HepG2 (cell line): ENCODE data around the gene CD300LB. TPM values are rescaled to one million over a fixed set of nuclear protein-coding genes. Genes with fewer than 3 reads are reported as not detected.

Source experiments
- ATAC-seq: fragments of 200-7000 bp; cut with Tn5 transposase; 3 replicates; pipeline ENCODE4 v1.9.1; 2020; ENCODE audit warnings: mild to moderate bottlenecking, moderate library complexity
- BruUV-seq: library from RNA; stranded (reverse); fragments of 400-500 nt; replicated peaks from 2 replicates; lab custom pipeline; 2021; lab: Mats Ljungman, UMichigan
- CTCF ChIA-PET: fragments of 300-600 bp; formaldehyde crosslinking; extraction: SDS; loops from one replicate; lab custom pipeline; 2021; ENCODE audit warnings: low total read pairs, inconsistent platforms, low intra/inter-chr PET ratio; lab: Yijun Ruan, JAX
- POLR2A ChIA-PET: fragments of 350-600 bp; sonication (Branson Sonifier 250); formaldehyde crosslinking; loops from one replicate; lab custom pipeline; 2020; ENCODE audit warnings: antibody characterized with exemption, inconsistent platforms; lab: Yijun Ruan, JAX
- DNase-seq: peaks from one replicate; pipeline ENCODE4 v3.0.0-alpha.2; 2015; ENCODE audit warnings: low spot score
- FAIRE-seq: peaks from 3 replicates; lab custom pipeline; 2011; peaks lifted over from hg19 to GRCh38; lab: Jason Lieb, UNC
- H2AFZ ChIP-seq: one replicate; pipeline ENCODE4 v1.6.1; 2011; ENCODE audit warnings: low read length, inconsistent platforms
- H3K27ac ChIP-seq: fragments of 300-600 bp; 3 replicates; pipeline ENCODE4 v1.8.0; 2011; ENCODE audit warnings: mixed run types, mild to moderate bottlenecking, mixed read lengths, low read length, inconsistent platforms; ENCODE audit not compliant: insufficient read depth; ENCODE audit errors: extremely low read length
- H3K27me3 ChIP-seq, 2 experiments: fragments of 200-600 bp in 1 of 2; 2 replicates in 1 of 2; 3 replicates in 1 of 2; pipeline versions ENCODE4 v1.6.0 to v1.8.0; 2011; ENCODE audit warnings: low read length in 2 of 2, mild to moderate bottlenecking in 2 of 2, moderate library complexity in 2 of 2, inconsistent platforms in 1 of 2; ENCODE audit not compliant: insufficient read depth in 2 of 2, control insufficient read depth in 1 of 2
- H3K36me3 ChIP-seq, 2 experiments: fragments of 200-600 bp in 1 of 2; replicated peaks in 1 of 2; 2 replicates in 1 of 2; 3 replicates in 1 of 2; pipeline versions ENCODE4 v1.5.1 to v1.8.0; 2011; ENCODE audit warnings: low read length in 2 of 2, inconsistent platforms in 1 of 2; ENCODE audit not compliant: insufficient read depth in 2 of 2, control insufficient read depth in 1 of 2
- H3K4me1 ChIP-seq: 2 replicates; pipeline ENCODE4 v1.5.1; 2012; ENCODE audit warnings: low read length, inconsistent platforms; ENCODE audit not compliant: insufficient read depth
- H3K4me2 ChIP-seq: 2 replicates; pipeline ENCODE4 v1.6.0; 2011; ENCODE audit warnings: low read depth, low read length, inconsistent platforms
- H3K4me3 ChIP-seq, 3 experiments: fragments of 200-600 bp in 1 of 3; sonication (generic), shearing (Covaris generic) in 1 of 3; replicated peaks in 1 of 3; 2 replicates each; pipeline ENCODE4 v1.5.1; 2011 to 2016; ENCODE audit warnings: low read length in 3 of 3, inconsistent platforms in 2 of 3, low read depth in 2 of 3, mild to moderate bottlenecking in 2 of 3, control low read depth in 1 of 3, mixed read lengths in 1 of 3; ENCODE audit not compliant: insufficient read depth in 1 of 3
- H3K79me2 ChIP-seq: one replicate; pipeline ENCODE4 v1.6.1; 2011; ENCODE audit warnings: low read length, inconsistent platforms; ENCODE audit not compliant: insufficient read depth
- H3K9ac ChIP-seq: 2 replicates; pipeline ENCODE4 v1.6.0; 2011; ENCODE audit warnings: mild to moderate bottlenecking, low read depth, low read length, inconsistent platforms; ENCODE audit not compliant: insufficient read depth
- H3K9me3 ChIP-seq: 2 replicates; pipeline ENCODE4 v1.5.1; 2012; ENCODE audit warnings: mild to moderate bottlenecking, low read length
- H4K20me1 ChIP-seq: 2 replicates; pipeline ENCODE4 v1.6.0; 2011; ENCODE audit warnings: inconsistent platforms, mild to moderate bottlenecking, low read length, moderate library complexity; ENCODE audit not compliant: insufficient read depth
- AGO2 ChIP-seq: fragments of 200-400 bp; formaldehyde crosslinking; optimal IDR thresholded peaks from 2 replicates; pipeline ENCODE3; 2017; ENCODE audit warnings: mild to moderate bottlenecking, low read depth, low read length, moderate library complexity
- CEBPG ChIP-seq: IDR thresholded peaks from 2 replicates; pipeline ENCODE4 v1.6.1; 2016
- FOXK2 ChIP-seq: fragments of 450-650 bp; IDR thresholded peaks from 2 replicates; pipeline ENCODE4 v1.6.1; 2016
- HNRNPUL1 ChIP-seq: fragments of 200-400 bp; formaldehyde crosslinking; IDR thresholded peaks from 2 replicates; pipeline ENCODE4 v1.6.1; 2017; ENCODE audit warnings: low read depth, mild to moderate bottlenecking, low read length, moderate library complexity
- KDM4B ChIP-seq: sonication (generic); formaldehyde crosslinking; IDR thresholded peaks from 2 replicates; pipeline ENCODE4 v1.4.0; 2020; ENCODE audit warnings: missing genetic modification reagents
- PRPF4 ChIP-seq: fragments of 200-400 bp; formaldehyde crosslinking; IDR thresholded peaks from 2 replicates; pipeline ENCODE4 v1.6.1; 2016; ENCODE audit warnings: low read length, low read depth; ENCODE audit not compliant: poor library complexity, severe bottlenecking
- RFX3 ChIP-seq: IDR thresholded peaks from 2 replicates; pipeline ENCODE4 v1.6.1; 2016; ENCODE audit warnings: missing biosample characterization, missing genetic modification reagents
- RNF2 ChIP-seq: fragments of 450-650 bp; conservative IDR thresholded peaks from 2 replicates; pipeline ENCODE4 v1.6.1; 2016; ENCODE audit warnings: low read depth
- TAF15 ChIP-seq: fragments of 200-400 bp; formaldehyde crosslinking; IDR thresholded peaks from one replicate; pipeline ENCODE4 v1.6.1; 2018; ENCODE audit warnings: mild to moderate bottlenecking, low read depth, low read length; ENCODE audit not compliant: poor library complexity, severe bottlenecking
- TCF7L2 ChIP-seq: IDR thresholded peaks from 2 replicates; pipeline ENCODE4 v1.6.1; 2011; ENCODE audit warnings: mild to moderate bottlenecking, low read depth, low read length, moderate library complexity
- ZNF292 ChIP-seq: sonication (generic); formaldehyde crosslinking; IDR thresholded peaks from 2 replicates; pipeline ENCODE4 v1.8.1; 2022; ENCODE audit warnings: mild to moderate bottlenecking, low read depth, missing genetic modification reagents, borderline replicate concordance
- ZNF550 ChIP-seq: sonication (generic); formaldehyde crosslinking; IDR thresholded peaks from 2 replicates; pipeline ENCODE4 v1.4.0; 2020; ENCODE audit warnings: mild to moderate bottlenecking, missing genetic modification reagents, borderline replicate concordance
- ZNF607 ChIP-seq: sonication (generic); formaldehyde crosslinking; IDR thresholded peaks from 2 replicates; pipeline ENCODE4 v1.5.1; 2020; ENCODE audit warnings: missing genetic modification reagents, mild to moderate bottlenecking, borderline replicate concordance
- WGBS: methylation state at CpG from one replicate; pipeline ENCODE4 v1.1.6; 2017; ENCODE audit warnings: low lambda C conversion rate; 5-methylcytosine and 5-hydroxymethylcytosine counted together
- in situ Hi-C: cut with HindIII; loops from 2 replicates; pipeline ENCODE4 v1.10.0; 2017; ENCODE audit warnings: low pct_unique_long_range_greater_than_20kb; ENCODE audit not compliant: extremely low pct_ligation_motif_present
- intact Hi-C: fragments of 100-400 bp; cut with micrococcal nuclease; formaldehyde crosslinking; loops from one replicate; pipeline ENCODE4 v1.10.0; 2022; ENCODE audit not compliant: unreplicated experiment
- polyA plus RNA-seq, 8 experiments: library from polyadenylated mRNA; depleted of rRNA in 3 of 8; stranded (reverse) in 7 of 8; unstranded in 1 of 8; fragments of >200 nt; fragmentation: Illumina TruSeq in 4 of 8; extraction: Trizol in 4 of 8; gene quantifications; 2 replicates each; pipeline versions ENCODE4 v1.2.1 to v1.2.3, GENCODE V29; 2011 to 2016; ENCODE audit warnings: low read depth in 4 of 8, missing spikeins in 1 of 8, mixed read lengths in 1 of 8; ENCODE audit not compliant: insufficient read depth in 1 of 8
- total RNA-seq, 5 experiments: library from RNA; depleted of rRNA; stranded (reverse); fragments of >200 nt; fragmentation: Illumina TruSeq; extraction: Trizol; gene quantifications; 2 replicates each; pipeline ENCODE4 v1.2.3, GENCODE V29; 2016; ENCODE audit warnings: low read depth in 1 of 5
- TF ChIP-seq, protein P1 (sequence below): sonication (generic); formaldehyde crosslinking; IDR thresholded peaks from 2 replicates; pipeline ENCODE4 v1.8.1; 2023; ENCODE audit warnings: missing genetic modification reagents, mild to moderate bottlenecking, borderline replicate concordance
- TF ChIP-seq, protein P2 (sequence below): sonication (generic); formaldehyde crosslinking; IDR thresholded peaks from 2 replicates; pipeline ENCODE4 v1.4.0; 2020; ENCODE audit warnings: missing genetic modification reagents, mild to moderate bottlenecking, borderline replicate concordance

CD300LB gene
- total and polyA plus RNA-seq, 2 of the 13 experiments (the other 11 are each of a cell fraction or from before 2014, with no cell fraction given) = not detected

DNA sequence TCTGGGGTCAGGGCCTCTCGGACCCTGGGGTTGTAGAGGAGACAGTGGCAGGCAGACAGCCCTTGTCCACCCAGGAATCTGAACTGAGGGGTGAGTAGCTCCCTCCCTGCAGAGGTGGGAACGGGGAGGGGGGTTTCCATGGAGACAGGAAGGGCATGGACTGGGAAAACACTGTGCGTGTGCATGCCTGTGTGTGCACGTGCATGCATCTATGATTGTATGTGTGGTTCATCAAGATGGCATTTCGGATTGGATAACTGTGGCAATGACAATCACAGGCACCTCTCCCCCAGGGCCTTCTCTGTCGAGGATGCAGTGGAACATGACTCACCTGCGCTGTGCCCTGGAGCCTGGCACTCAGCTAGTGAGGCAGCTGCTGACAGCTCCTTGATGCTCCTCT is 20.8 kb upstream of the CD300LB start:
- 9% methylated on average over 4 of the region's 7 CpGs for WGBS
- Histone ChIP-seq H3K4me2 (no peak overlapping the region), H3K79me2 (no peaks in the 10 kb centered on the region), H3K36me3 (no peaks in the 10 kb centered on the region), H3K9ac (no peak overlapping the region), H3K27ac (no peak overlapping the region), H4K20me1 (no peaks in the 10 kb centered on the region), H2AFZ (no peak overlapping the region), H3K9me3 (no peaks in the 10 kb centered on the region), H3K27me3 (peaks cover 6 to 90% of the 10 kb centered on the region in 2 experiments), H3K4me3 (no peak overlapping the region), H3K4me1 (no peaks in the 10 kb centered on the region)
- in situ Hi-C loops = no loop called here
- no TSS peak for BruUV-seq
- DNase-seq (no peak), ATAC-seq (no peak)
- CTCF ChIA-PET = no interaction called here
- TF ChIP-seq RFX3 (CRISPR knock-in tag) (no peak), PRPF4 (no peak), KDM4B (CRISPR knock-in tag) (no peak), ZNF607 (no peak), RNF2 (no peak), ZNF550 (CRISPR knock-in tag) (no peak), AGO2 (no peak), FOXK2 (no peak), TAF15 (no peak), ZNF292 (CRISPR knock-in tag) (no peak), HNRNPUL1 (no peak), TCF7L2 (no peak), CEBPG (CRISPR knock-in tag) (no peak)
- TF ChIP-seq, protein P1, sequence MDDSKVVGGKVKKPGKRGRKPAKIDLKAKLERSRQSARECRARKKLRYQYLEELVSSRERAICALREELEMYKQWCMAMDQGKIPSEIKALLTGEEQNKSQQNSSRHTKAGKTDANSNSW (CRISPR knock-in tag) = no peak
- TF ChIP-seq, protein P2, sequence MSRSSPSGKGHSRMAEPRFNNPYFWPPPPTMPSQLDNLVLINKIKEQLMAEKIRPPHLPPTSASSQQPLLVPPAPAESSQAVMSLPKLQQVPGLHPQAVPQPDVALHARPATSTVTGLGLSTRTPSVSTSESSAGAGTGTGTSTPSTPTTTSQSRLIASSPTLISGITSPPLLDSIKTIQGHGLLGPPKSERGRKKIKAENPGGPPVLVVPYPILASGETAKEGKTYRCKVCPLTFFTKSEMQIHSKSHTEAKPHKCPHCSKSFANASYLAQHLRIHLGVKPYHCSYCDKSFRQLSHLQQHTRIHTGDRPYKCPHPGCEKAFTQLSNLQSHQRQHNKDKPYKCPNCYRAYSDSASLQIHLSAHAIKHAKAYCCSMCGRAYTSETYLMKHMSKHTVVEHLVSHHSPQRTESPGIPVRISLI (CRISPR knock-in tag) = no peak
- TF ChIP-seq, all 625 proteins: peak for 0
- FAIRE-seq = no peak
- POLR2A ChIA-PET = no interaction called here
- intact Hi-C loops = no loop called here
